Kidney capillary endothelial cell (primary cell): ENCODE results near the gene UGT1A1.

Source experiments
- DNase-seq: peaks from one replicate; pipeline ENCODE4 v3.0.0-alpha.2; 2018; ENCODE audit warnings: low spot score

UGT1A1 gene

DNA sequence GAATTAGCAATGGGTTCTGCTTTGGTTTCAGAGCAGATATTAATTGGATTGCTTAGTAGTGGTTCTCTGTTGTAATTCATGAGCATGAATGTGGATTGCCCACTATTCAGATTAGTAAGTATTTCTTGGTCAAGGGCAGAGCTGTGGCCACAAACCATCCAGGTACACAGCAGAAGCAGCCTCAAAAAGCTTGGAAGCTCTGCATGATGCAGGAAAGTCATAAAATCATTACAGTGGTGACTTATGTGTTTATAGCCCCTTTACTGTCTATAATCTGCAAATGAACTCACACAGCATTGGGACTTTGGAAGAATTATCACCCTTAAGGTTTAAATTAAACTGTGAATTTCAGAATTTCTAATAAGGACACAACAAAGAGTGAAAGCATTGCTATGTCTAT, 1.9 kb upstream of the UGT1A1 start:
- DNase-seq, result no peak

- no peak for DNase-seq
These were observed 1.2 kb upstream of the UGT1A1 start for GRCh38 chr2:233758849-233759248.

DNA sequence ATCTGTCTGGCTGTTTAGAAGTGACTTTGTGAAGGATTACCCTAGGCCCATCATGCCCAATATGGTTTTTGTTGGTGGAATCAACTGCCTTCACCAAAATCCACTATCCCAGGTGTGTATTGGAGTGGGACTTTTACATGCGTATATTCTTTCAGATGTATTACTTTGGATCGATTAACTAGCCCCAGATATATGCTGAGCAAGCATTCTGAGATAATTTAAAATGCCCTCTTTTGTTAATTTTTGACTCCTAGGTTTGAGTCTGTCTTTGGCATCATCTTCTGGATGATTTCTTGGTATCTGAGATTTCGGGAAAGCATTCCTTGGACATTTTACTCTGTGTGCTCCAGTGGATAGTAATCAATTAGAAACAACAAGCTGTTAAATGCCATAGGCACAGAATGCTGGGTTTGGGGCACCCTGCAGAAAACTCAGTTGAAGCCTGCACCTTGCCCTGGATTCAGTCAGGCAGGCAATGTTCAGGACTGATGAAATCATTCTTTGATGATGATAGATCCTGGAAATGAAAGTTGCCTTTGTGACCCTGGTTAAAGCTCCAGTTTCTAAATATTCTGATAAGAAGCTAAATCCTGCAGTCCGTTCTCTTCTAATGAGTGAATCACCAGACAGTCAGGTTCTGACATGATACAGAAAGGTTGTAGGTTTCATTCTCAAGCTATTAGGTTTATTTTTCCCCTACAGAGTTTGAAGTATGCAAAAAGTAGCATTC, 1.1 kb downstream of the UGT1A1 start:
- no peak for DNase-seq

DNA sequence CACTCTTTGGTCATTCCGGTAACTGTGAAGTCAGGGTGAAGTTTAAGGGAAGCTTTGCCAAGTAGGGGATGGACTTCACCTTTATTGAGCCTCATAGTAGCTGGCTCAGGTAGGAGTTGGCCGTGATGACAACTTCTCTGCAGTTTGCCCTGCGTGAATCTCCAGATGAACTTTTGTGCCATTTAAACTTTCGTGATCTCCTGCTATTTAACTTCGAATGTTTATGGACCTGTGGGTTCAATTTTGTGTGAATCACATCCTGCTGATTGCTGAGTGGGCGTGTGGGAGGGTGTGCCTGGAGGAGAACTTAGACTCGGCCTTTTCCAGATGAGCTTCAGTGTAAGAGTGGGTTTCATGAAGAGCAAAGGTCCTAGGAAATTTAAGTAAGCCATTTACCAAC, 4.2 kb downstream of the UGT1A1 start:
- no peak for DNase-seq

DNA sequence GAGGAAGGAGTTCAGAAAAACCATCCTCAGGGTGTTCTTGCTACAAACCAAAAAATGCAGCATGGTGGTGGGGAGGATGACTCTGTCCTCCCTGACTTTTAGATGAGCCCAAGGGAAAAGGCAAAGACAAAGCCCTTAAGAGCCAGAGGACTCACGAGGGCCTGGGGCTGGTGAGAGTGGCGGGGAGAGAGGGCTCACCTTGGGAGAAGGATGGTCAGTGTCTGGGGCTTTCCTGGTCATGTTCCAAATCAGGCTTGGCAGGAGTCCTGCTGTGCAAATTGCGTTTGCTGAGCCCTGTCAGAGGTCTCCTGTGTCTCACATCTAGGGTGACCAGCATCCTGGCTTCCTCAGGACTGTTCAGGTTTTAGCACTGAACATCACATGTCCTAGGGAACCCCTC, 4.7 kb downstream of the UGT1A1 start:
- no peak for DNase-seq

DNA sequence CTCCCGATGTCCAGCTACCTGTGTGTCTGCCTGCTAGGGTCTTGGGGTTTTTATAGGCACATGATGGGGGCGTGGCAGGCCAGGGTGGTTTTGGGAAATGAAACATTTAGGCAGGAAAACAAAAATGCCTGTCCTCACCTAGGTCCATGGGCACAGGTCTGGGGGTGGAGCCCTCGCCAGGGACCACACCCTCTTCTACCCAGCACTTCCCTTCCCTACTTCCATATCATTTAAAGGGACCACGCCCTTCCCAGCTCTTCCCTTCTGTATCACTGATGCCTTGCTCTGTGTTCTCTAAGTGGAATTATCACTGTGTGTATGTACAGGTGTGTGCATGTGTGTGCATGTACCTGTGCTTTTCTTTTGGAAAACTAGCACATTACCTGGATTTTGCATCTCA, 6.3 kb downstream of the UGT1A1 start:
- DNase-seq, result no peak

DNA sequence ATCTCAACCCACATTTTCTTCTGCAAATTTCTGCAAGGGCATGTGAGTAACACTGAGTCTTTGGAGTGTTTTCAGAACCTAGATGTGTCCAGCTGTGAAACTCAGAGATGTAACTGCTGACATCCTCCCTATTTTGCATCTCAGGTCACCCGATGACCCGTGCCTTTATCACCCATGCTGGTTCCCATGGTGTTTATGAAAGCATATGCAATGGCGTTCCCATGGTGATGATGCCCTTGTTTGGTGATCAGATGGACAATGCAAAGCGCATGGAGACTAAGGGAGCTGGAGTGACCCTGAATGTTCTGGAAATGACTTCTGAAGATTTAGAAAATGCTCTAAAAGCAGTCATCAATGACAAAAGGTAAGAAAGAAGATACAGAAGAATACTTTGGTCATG, 8.0 kb downstream of the UGT1A1 start:
- DNase-seq, result no peak

- DNase-seq, result no peak
These were observed 9.2 kb downstream of the UGT1A1 start for GRCh38 chr2:233769260-233769659.

DNA sequence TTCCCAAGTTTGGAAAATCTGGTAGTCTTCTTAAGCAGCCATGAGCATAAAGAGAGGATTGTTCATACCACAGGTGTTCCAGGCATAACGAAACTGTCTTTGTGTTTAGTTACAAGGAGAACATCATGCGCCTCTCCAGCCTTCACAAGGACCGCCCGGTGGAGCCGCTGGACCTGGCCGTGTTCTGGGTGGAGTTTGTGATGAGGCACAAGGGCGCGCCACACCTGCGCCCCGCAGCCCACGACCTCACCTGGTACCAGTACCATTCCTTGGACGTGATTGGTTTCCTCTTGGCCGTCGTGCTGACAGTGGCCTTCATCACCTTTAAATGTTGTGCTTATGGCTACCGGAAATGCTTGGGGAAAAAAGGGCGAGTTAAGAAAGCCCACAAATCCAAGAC, 12.1 kb downstream of the UGT1A1 start:
- no peak for DNase-seq

DNA sequence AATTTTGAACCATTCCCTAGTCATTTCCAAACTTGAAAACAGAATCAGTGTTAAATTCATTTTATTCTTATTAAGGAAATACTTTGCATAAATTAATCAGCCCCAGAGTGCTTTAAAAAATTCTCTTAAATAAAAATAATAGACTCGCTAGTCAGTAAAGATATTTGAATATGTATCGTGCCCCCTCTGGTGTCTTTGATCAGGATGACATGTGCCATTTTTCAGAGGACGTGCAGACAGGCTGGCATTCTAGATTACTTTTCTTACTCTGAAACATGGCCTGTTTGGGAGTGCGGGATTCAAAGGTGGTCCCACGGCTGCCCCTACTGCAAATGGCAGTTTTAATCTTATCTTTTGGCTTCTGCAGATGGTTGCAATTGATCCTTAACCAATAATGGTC, 12.5 kb downstream of the UGT1A1 start:
- no peak for DNase-seq

DNA sequence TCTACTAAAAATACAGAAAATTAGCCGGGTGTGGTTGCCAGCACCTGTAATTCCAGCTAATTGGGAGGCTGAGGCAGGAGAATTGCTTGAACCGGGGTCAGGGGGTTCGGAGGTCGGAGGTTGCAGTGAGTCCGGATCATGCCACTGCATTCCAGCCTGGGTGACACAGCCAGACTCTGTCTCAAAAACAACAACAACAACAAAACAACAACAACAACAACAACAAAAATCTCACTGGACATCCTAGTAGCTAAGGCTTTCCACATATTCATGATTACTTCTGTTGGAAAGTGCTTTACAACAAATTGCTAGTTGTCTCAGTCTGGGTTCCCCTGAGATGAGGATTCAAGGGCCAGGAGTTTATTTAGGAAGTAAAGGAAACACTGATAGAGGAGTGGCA, 13.8 kb downstream of the UGT1A1 start:
- DNase-seq, result no peak

DNA sequence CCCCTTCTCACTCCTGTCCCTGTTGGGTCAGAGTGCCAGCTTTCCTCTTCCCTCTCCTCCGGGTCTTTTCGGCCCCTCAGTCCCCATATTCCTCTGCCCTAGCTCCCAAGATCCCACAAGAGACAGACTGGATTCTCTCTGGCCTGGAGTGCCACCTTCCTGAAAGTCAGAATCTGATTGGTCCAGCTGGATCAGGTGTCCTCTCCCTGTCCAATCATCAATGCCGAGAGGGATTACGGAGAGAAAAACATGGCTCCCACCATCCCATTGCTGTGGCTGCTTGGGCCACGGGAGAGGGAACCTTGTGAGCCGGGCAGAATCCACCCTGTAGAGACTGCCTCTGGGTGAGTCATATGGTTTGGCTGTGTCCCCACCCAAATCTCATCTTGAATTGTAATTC, 15.3 kb downstream of the UGT1A1 start:
- DNase-seq, result no peak

DNA sequence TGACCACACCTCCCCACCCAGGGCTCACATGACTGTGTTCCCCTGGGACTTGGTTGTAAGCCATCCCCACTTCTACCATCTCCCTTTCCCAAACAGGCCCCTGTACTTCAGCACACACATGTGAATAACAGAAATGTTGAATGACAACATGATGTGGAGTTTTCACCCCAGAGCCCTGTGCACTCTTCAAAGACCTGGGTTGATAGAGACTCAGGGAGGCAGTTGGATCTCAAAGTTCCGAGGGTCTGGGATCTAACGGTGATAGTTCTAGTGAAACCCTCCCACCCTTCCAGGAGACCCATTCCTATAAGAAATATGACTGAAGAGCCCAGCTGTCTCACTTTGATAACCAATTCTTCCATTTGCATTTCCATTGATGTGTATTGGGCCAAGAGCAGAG, 18.0 kb downstream of the UGT1A1 start, which contains the start of gene MROH2A:
Gene MROH2A (plus strand): TSS at position 301 of the 400 bp plus-strand sequence. CDS start 1,029 bp downstream, outside the sequence.
- DNase-seq, result no peak

- no peak for DNase-seq
These were observed 19.7 kb downstream of the UGT1A1 start for GRCh38 chr2:233779722-233780121.

GRCh38 chr2:233780771-233781170, 20.7 kb downstream of the UGT1A1 start:
- no peak for DNase-seq

DNA sequence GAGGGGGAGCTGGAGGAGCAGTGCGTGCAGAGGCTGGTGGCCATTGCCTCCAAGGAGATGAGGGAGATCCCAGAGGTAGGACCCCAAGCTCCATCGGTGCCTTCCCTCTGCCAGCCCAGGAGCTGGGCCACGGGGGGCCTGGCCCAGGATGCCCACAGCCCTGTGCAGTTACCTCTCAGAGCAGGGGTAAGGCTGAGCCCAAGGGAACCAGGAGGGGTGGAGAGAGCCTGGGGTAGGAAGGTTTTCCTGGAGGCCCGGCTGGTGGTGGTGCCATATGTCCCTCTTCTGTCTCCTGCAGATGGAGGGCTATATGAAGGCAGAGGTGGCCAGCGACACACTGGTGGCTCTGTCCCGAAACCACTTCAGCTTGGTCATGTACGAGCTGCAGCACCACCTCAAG, 29.5 kb downstream of the UGT1A1 start:
- no peak for DNase-seq

GRCh38 chr2:233791151-233791882, 31.2 kb downstream of the UGT1A1 start:
- DNase-seq, result no peak

- DNase-seq, result no peak
These were observed 31.8 kb downstream of the UGT1A1 start for GRCh38 chr2:233791883-233792329.

- no peak for DNase-seq
These were observed 32.6 kb downstream of the UGT1A1 start for GRCh38 chr2:233792720-233793119.

GRCh38 chr2:233793465-233794127, 33.5 kb downstream of the UGT1A1 start:
- no peak for DNase-seq

GRCh38 chr2:233794128-233794658, 34.1 kb downstream of the UGT1A1 start:
- no peak for DNase-seq

GRCh38 chr2:233795735-233796171, 35.7 kb downstream of the UGT1A1 start:
- no peak for DNase-seq

- DNase-seq, result no peak
These were observed 36.2 kb downstream of the UGT1A1 start for GRCh38 chr2:233796254-233796653.
